Measurements from ENCODE around the gene NFIL3. TPM values are rescaled to one million over a fixed set of nuclear protein-coding genes. Genes with fewer than 3 reads are reported as not detected.

NFIL3 gene
- total RNA-seq, 1 experiment from 2014 or later: 14.5 TPM

GRCh38 chr9:91436841-91437240 is 13.2 kb upstream of the NFIL3 start:
- CTCF ChIA-PET: no interaction called here
- Histone ChIP-seq H3K27ac (ENCODE audit: low read depth, low read length, poor library complexity, severe bottlenecking) (no peak overlapping the region), H3K4me1 (ENCODE audit: insufficient read depth, low read length, poor library complexity, severe bottlenecking) (no peaks in the 10 kb centered on the region), H3K36me3 (ENCODE audit: insufficient read depth, low read length, poor library complexity, severe bottlenecking) (no peaks in the 10 kb centered on the region), H3K9me3 (ENCODE audit: low read depth, low read length, poor library complexity, severe bottlenecking) (no peaks in the 10 kb centered on the region), H3K27me3 (replicated peaks; ENCODE audit: insufficient read depth, low read depth, low read length, poor library complexity) (peaks cover 12% of the 10 kb centered on the region), H3K4me3 (ENCODE audit: low read depth, low read length, poor library complexity, severe bottlenecking) (no peak overlapping the region)
- DNase-seq (ENCODE audit: low spot score): no peak
- no TSS peak for BruUV-seq (replicated peaks)
- TF ChIP-seq EZH2 (IDR thresholded peaks at IDR 0.05; ENCODE audit: borderline replicate concordance, low read depth, low read length, poor library complexity, severe bottlenecking): no peak
- TF ChIP-seq CTCF (conservative IDR thresholded peaks at IDR 0.05; ENCODE audit: low read depth, low read length): no peak
- POLR2A ChIA-PET (ENCODE audit: low non-redundant PET): no interaction called here
- intact Hi-C loops (cut with micrococcal nuclease; ENCODE audit: unreplicated experiment): no loop called here

GRCh38 chr9:91433180-91433579 is 9.5 kb upstream of the NFIL3 start:
- POLR2A ChIA-PET (ENCODE audit: low non-redundant PET): no interaction called here
- DNase-seq (ENCODE audit: low spot score): peak; percentile 59
- no TSS peak for BruUV-seq (replicated peaks)

GRCh38 chr9:91431485-91431884 is 7.9 kb upstream of the NFIL3 start:
- CTCF ChIA-PET: no interaction called here
- no peaks in the 10 kb centered on the region for H3K36me3 ChIP-seq (ENCODE audit: insufficient read depth, low read length, poor library complexity, severe bottlenecking)
- no peak overlapping the region for H3K27ac ChIP-seq (ENCODE audit: low read depth, low read length, poor library complexity, severe bottlenecking)
- no TSS peak for BruUV-seq (replicated peaks)
- no peak for DNase-seq (ENCODE audit: low spot score)
- no peak for TF ChIP-seq EZH2 (IDR thresholded peaks at IDR 0.05; ENCODE audit: borderline replicate concordance, low read depth, low read length, poor library complexity, severe bottlenecking)
- TF ChIP-seq CTCF (conservative IDR thresholded peaks at IDR 0.05; ENCODE audit: low read depth, low read length): no peak
- H3K4me1 ChIP-seq (ENCODE audit: insufficient read depth, low read length, poor library complexity, severe bottlenecking): no peaks in the 10 kb centered on the region
- POLR2A ChIA-PET (ENCODE audit: low non-redundant PET): no interaction called here
- no peak overlapping the region for H3K4me3 ChIP-seq (ENCODE audit: low read depth, low read length, poor library complexity, severe bottlenecking)
- intact Hi-C loops (cut with micrococcal nuclease; ENCODE audit: unreplicated experiment): no loop called here
- H3K27me3 ChIP-seq (replicated peaks; ENCODE audit: insufficient read depth, low read depth, low read length, poor library complexity): no peaks in the 10 kb centered on the region
- H3K9me3 ChIP-seq (ENCODE audit: low read depth, low read length, poor library complexity, severe bottlenecking): no peaks in the 10 kb centered on the region

More at GRCh38 chr9:91433180-91433579, 9.5 kb upstream of the NFIL3 start:
- no peak overlapping the region for H3K4me3 ChIP-seq (ENCODE audit: low read depth, low read length, poor library complexity, severe bottlenecking)
- H3K9me3 ChIP-seq (ENCODE audit: low read depth, low read length, poor library complexity, severe bottlenecking): no peaks in the 10 kb centered on the region
- TF ChIP-seq EZH2 (IDR thresholded peaks at IDR 0.05; ENCODE audit: borderline replicate concordance, low read depth, low read length, poor library complexity, severe bottlenecking) (no peak), CTCF (conservative IDR thresholded peaks at IDR 0.05; ENCODE audit: low read depth, low read length) (peak; percentile 49)
- no peak overlapping the region for H3K27ac ChIP-seq (ENCODE audit: low read depth, low read length, poor library complexity, severe bottlenecking)
- intact Hi-C loops (cut with micrococcal nuclease; ENCODE audit: unreplicated experiment): no loop called here
- H3K27me3 ChIP-seq (replicated peaks; ENCODE audit: insufficient read depth, low read depth, low read length, poor library complexity): no peaks in the 10 kb centered on the region
- no peaks in the 10 kb centered on the region for H3K36me3 ChIP-seq (ENCODE audit: insufficient read depth, low read length, poor library complexity, severe bottlenecking)
- CTCF ChIA-PET: interaction anchor here (1.6 kb wide), 1 partner anchor 519 kb away, joined by 11 read pairs; no protein-coding TSS in a partner anchor
- no peaks in the 10 kb centered on the region for H3K4me1 ChIP-seq (ENCODE audit: insufficient read depth, low read length, poor library complexity, severe bottlenecking)

All from A673 (cell line).